Thymus (tissue), 11 donors: ENCODE measurements around the gene KRCC1. TPM values are rescaled to one million over a fixed set of nuclear protein-coding genes. Genes with fewer than 3 reads are reported as not detected.
"Not testable (repeated sequence)": the region's sequence is repeated elsewhere in the genome, so short reads cannot be mapped to it uniquely, and the experiment has no call there.

Experiments
- DNase-seq, 9 donors: peaks; one replicate each; pipeline ENCODE4 v3.0.0-alpha.2; 2013; ENCODE audit warnings: low spot score in 9 of 9, low read depth in 6 of 9, missing footprints in 1 of 9
- H3K27ac ChIP-seq, 2 donors: one replicate each; pipeline ENCODE4 v1.5.1; 2013; ENCODE audit warnings: control low read depth in 1 of 2, low read depth in 1 of 2, low read length in 1 of 2, mild to moderate bottlenecking in 1 of 2, moderate library complexity in 1 of 2
- H3K27me3 ChIP-seq, 2 donors: one replicate each; pipeline ENCODE4 v1.5.1; 2013; ENCODE audit warnings: low read length in 1 of 2; ENCODE audit not compliant: control insufficient read depth in 2 of 2, insufficient read depth in 1 of 2
- H3K36me3 ChIP-seq, 2 donors: one replicate each; pipeline ENCODE4 v1.5.1; 2013; ENCODE audit warnings: low read length in 1 of 2, mild to moderate bottlenecking in 1 of 2, moderate library complexity in 1 of 2; ENCODE audit not compliant: control insufficient read depth in 2 of 2, insufficient read depth in 2 of 2
- H3K4me1 ChIP-seq, 2 donors: one replicate each; pipeline ENCODE4 v1.5.1; 2013; ENCODE audit warnings: low read length in 2 of 2; ENCODE audit not compliant: control insufficient read depth in 2 of 2, insufficient read depth in 2 of 2
- H3K4me3 ChIP-seq, 2 donors: one replicate each; pipeline ENCODE4 v1.5.1; 2013; ENCODE audit warnings: low read length in 2 of 2, control low read depth in 1 of 2, mild to moderate bottlenecking in 1 of 2
- H3K9me3 ChIP-seq, 2 donors: one replicate each; pipeline ENCODE4 v1.5.1; 2013; ENCODE audit warnings: low read length in 1 of 2, mild to moderate bottlenecking in 1 of 2; ENCODE audit not compliant: control insufficient read depth in 2 of 2, insufficient read depth in 1 of 2
- WGBS: extraction: QIAGEN DNeasy Blood & Tissue Kit; methylation state at CpG from one replicate; pipeline ENCODE4 v1.1.7; 2013; 5-methylcytosine and 5-hydroxymethylcytosine counted together
- polyA plus RNA-seq: library from polyadenylated mRNA; stranded (reverse); fragments of 200-250 nt; gene quantifications from one replicate; pipeline ENCODE4 v1.2.3, GENCODE V29; 2013
- total RNA-seq: library from RNA; stranded (reverse); fragments of 120-200 nt; gene quantifications from one replicate; pipeline ENCODE4 v1.2.4, GENCODE V29; 2013
- donor health status: healthy.

Gene KRCC1
- total and polyA plus RNA-seq, 2 donors, result 42.3 to 57.2 TPM

DNA sequence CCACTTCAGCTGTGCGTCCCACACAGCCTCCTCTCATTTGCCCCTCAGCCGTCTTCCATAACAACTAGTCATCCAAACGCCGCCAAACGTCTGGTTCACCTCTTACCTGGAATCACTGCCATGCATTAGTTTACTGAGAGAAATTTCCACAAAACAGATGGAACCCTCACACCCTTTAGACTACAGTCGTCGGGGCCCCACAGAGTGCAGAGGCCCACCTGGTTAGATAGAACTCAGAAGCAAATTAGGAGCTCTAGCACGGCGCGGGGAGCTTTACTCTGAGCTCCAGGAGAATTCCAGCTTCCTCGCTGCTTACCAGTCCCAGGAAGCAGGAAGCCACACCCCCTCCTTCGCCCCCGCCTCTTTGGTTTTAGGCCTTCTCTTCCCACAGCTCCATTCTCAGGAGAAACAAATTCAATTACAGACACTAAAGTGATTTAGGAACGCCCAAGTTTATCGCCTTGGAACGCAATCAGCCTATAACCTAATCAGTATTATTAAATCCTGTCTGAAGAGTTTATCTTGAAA is 48.6 kb downstream of the KRCC1 start:
- WGBS, result 97% methylated on average over 16 of the region's 16 CpGs
- no peak overlapping the region for H3K4me3 ChIP-seq
- no peaks in the 10 kb centered on the region for H3K9me3 ChIP-seq
- no peak for DNase-seq
- H3K27me3 ChIP-seq, result peaks cover 0 to 8% of the 10 kb centered on the region in 2 donors
- no peaks in the 10 kb centered on the region for H3K4me1 ChIP-seq
- no peaks in the 10 kb centered on the region for H3K36me3 ChIP-seq
- no peak overlapping the region for H3K27ac ChIP-seq

DNA sequence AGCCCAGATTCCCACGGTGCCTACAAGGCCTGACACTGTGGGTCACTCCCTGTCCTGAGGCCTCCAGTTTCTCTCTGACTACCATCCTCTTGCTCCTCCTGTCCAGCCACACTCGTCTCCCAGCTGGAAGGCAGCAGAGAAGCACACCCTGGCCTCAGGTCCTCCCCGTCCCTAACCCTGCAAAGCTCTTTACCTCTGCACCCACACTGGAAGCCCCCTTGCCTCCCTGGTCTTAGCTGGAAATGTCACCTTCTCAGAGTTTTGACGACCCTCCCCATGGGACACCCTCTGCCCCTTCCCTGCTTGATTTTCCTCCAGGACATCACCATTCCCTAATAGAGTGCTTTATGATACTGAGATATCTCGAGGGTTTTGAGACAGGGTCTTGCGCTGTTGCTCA is 49.8 kb downstream of the KRCC1 start:
- no peak overlapping the region for H3K27ac ChIP-seq
- no peaks in the 10 kb centered on the region for H3K4me1 ChIP-seq
- DNase-seq, result no peak
- H3K27me3 ChIP-seq, result peaks cover 0 to 8% of the 10 kb centered on the region in 2 donors
- no peaks in the 10 kb centered on the region for H3K36me3 ChIP-seq
- WGBS, result 98% methylated on average over 6 of the region's 6 CpGs
- H3K4me3 ChIP-seq, result no peak overlapping the region
- no peaks in the 10 kb centered on the region for H3K9me3 ChIP-seq

DNA sequence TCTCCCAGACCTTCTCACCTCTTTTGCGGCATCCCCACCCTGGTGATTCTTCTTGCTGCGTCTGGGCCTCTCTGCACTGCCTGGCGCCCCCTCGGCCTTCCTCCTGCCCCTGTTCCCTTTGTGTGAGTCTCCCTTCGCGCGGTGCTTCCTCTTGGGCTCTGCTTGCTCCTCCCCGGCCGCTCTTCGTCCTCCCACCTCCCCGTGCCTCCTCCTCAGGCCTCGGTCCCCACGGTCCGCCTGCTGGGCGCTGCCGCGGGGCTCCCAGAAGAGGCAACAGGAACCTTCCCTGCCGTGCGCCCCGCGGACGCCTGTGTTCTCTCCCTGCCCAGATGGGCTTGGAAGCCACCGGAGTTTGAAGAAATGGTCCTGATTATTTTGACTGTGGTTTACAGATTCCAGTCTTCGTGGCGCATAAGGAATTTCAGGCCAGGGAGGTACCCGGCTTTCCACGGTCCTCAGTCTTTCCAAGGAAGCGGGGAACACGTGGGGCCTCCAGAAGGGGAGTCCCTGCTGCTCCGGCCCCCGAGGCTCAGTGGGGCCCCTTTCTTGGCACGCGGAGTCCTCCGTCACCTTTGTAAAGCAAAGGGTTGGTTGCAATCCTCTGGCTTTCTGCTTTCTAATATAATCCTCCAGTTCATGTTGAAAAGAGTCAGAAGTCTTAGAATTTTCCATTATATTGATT is 52.4 kb downstream of the KRCC1 start:
- no peaks in the 10 kb centered on the region for H3K36me3 ChIP-seq
- 61% methylated on average over 34 of the region's 34 CpGs for WGBS
- H3K27me3 ChIP-seq, result peaks cover 0 to 8% of the 10 kb centered on the region in 2 donors
- H3K4me3 ChIP-seq, result no peak overlapping the region
- no peaks in the 10 kb centered on the region for H3K4me1 ChIP-seq
- DNase-seq, result no peak
- H3K9me3 ChIP-seq, result no peaks in the 10 kb centered on the region
- no peak overlapping the region for H3K27ac ChIP-seq

DNA sequence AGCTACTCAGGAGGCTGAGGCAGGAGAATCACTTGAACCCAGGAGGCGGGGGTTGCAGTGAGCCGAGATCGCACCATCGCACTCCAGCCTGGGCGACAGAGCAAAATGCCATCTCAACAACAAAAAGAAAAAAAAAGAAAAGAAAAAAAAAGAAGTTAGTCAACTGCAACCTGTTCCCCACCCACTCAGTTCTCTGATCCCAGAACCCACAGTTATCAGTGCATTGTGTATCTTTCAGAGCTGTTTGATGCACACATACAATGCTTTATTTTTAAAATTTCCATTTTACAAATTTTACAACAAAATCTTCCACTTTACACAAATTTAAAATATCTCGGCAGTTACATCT is 53.2 kb downstream of the KRCC1 start:
- H3K27me3 ChIP-seq, result peaks cover 0 to 8% of the 10 kb centered on the region in 2 donors
- no peaks in the 10 kb centered on the region for H3K4me1 ChIP-seq
- no peak for DNase-seq
- no peaks in the 10 kb centered on the region for H3K9me3 ChIP-seq
- 98% methylated on average over 6 of the region's 6 CpGs for WGBS
- no peak overlapping the region for H3K4me3 ChIP-seq
- H3K36me3 ChIP-seq, result no peaks in the 10 kb centered on the region
- no peak overlapping the region for H3K27ac ChIP-seq

DNA sequence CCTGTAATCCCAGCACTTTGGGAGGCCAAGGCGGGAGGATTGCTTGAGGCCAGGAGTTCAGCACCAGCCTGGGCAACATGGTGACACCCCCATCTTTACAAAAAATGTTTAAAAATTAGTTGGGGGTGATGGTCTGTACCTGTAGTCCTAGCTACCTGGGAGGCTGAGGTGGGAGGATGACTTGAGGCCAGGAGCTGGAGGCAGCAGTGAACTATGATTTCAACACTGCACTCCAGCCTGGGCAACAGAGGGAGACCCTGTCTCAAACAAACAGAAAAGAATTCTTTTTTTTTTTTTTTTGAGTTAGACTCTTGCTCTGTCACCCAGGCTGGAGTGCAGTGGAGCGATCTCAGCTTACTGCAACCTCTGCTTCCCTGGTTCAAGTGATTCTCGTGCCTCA is 55.1 kb downstream of the KRCC1 start:
- not testable (repeated sequence) for H3K4me3 ChIP-seq, H3K27me3 ChIP-seq, H3K27ac ChIP-seq, DNase-seq, H3K9me3 ChIP-seq, H3K36me3 ChIP-seq, H3K4me1 ChIP-seq
- 64% methylated on average over 3 of the region's 3 CpGs for WGBS

DNA sequence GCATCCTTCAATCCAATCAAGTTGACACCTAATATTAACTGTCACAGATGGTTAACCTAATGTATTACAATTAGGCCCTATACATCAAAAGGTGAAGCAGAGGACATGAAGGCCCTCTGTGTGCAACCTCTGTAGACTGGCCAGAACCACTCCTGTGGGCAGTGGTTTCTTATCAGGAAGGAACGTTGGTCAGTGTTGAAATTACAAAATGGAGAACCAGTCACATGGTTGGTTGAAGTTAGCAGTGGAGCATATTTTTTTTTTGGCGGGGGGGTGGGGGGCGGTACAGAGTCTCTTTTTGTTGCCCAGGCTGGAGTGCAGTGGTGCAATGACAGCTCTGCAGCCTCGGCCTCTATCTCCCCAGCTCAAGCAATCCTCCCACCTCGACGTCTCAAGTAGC is 59.0 kb downstream of the KRCC1 start:
- 94% methylated on average over 6 of the region's 6 CpGs for WGBS
- DNase-seq, result no peak
- Histone ChIP-seq H3K4me1 (no peaks in the 10 kb centered on the region), H3K27me3 (no peaks in the 10 kb centered on the region), H3K27ac (no peak overlapping the region), H3K9me3 (no peaks in the 10 kb centered on the region), H3K4me3 (no peak overlapping the region), H3K36me3 (no peaks in the 10 kb centered on the region)

DNA sequence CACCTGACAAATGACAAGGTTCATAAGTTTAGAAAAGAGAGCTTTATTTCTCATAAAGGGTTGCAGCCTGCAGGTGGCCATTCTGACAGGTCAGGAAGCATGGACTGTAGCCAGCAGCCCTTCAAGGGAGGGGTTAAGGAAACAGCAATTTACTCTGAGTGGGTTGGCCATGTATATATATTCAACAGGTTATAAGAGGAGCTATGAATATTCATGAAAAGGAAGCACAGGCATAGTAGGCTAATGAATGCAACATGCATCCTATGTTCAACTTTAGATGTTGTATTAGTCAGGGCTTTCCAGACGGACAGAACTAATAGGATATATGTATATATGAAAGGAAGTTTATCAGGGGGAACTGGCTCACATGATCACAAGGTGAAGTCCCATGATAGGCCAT is 59.8 kb downstream of the KRCC1 start:
- no peak overlapping the region for H3K27ac ChIP-seq
- no peaks in the 10 kb centered on the region for H3K36me3 ChIP-seq
- no peaks in the 10 kb centered on the region for H3K9me3 ChIP-seq
- DNase-seq, result no peak
- H3K27me3 ChIP-seq, result no peaks in the 10 kb centered on the region
- H3K4me3 ChIP-seq, result no peak overlapping the region
- 94% methylated on average over 1 of the region's 1 CpG for WGBS
- H3K4me1 ChIP-seq, result no peaks in the 10 kb centered on the region

DNA sequence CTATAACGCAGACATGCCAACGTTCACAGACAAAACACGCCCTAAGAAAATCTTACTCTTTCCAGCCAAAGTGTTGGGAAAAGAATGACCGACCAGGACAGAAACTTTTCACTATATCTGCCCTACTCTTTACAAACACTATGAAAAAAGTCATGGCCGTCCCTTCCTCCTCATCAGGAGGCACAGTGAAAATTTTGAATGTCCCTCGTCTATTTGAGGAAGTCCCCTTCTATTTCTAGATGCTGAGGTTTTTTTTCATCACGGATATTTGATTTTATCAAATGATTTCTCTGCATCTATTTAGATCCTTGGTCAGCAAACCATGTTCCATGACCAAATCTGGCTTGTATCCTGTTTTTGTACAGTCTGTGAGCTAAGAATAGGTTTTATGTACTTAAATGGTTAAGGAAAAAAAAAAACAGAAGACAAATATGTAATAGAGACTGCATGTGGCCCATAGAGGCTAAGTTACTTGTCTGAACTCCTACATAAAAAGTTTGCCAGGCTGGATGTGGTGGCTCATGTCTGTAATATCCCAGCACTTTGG is 61.2 kb downstream of the KRCC1 start:
- not testable (repeated sequence) for H3K36me3 ChIP-seq, H3K4me3 ChIP-seq, H3K27me3 ChIP-seq, H3K4me1 ChIP-seq, H3K27ac ChIP-seq, DNase-seq, H3K9me3 ChIP-seq
- WGBS, result 71% methylated on average over 7 of the region's 7 CpGs

DNA sequence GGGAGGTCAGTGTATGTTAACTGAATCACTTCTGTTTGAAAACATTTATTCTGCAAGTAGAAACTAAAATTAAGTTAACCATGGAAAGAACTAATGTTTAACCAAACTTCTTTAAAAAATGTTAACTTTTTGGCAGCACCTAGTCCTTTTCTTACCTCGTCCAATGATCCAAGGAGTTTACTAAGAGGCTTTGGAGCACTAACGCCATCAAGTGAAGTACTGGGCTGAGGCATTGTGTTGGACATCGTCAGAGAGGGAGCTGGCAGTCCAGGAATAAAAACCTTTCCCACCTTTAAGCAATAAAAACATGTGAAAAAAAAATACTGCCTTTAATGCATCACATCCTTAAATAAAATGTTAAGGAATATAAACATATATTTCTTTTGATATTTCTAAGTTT is 63.0 kb downstream of the KRCC1 start:
- not testable (repeated sequence) for H3K36me3 ChIP-seq

More for the DNA sequence above, 63.0 kb downstream of the KRCC1 start:
- not testable (repeated sequence) for H3K27ac ChIP-seq, H3K4me1 ChIP-seq, H3K27me3 ChIP-seq, H3K4me3 ChIP-seq, DNase-seq, H3K9me3 ChIP-seq
- WGBS, result 82% methylated on average over 2 of the region's 3 CpGs
